Right lobe of liver (tissue), 6 donors: ENCODE results near the gene CLEC16A. TPM values are rescaled to one million over a fixed set of nuclear protein-coding genes. Genes with fewer than 3 reads are reported as not detected.

Source experiments
- ATAC-seq, 4 donors: fragments of 200-7000 bp; cut with Tn5 transposase; one replicate each; pipeline ENCODE4 v1.9.1; 2020; ENCODE audit warnings: mild to moderate bottlenecking in 4 of 4, moderate library complexity in 4 of 4
- DNase-seq, 3 donors: peaks; one replicate each; pipeline ENCODE4 v3.0.0-alpha.2; 2020
- H3K27ac ChIP-seq, 3 donors: fragments of 200-600 bp; one replicate each; pipeline ENCODE4 v1.8.0; 2022
- H3K27me3 ChIP-seq, 2 donors: fragments of 200-600 bp; one replicate each; pipeline ENCODE4 v1.8.0; 2022
- H3K36me3 ChIP-seq, 4 donors: fragments of 200-600 bp; sonication (generic) in 1 of 4; one replicate each; pipeline versions ENCODE4 v1.5.1 to v1.8.0; 2017 to 2022; ENCODE audit warnings: control low read depth in 1 of 4
- H3K4me1 ChIP-seq, 4 donors: fragments of 200-600 bp; sonication (generic) in 1 of 4; one replicate each; pipeline versions ENCODE4 v1.5.1 to v1.8.0; 2017 to 2022; ENCODE audit warnings: control low read depth in 1 of 4
- H3K4me3 ChIP-seq, 3 donors: fragments of 200-600 bp; one replicate each; pipeline ENCODE4 v1.8.0; 2022
- H3K9me3 ChIP-seq, 4 donors: fragments of 200-600 bp; sonication (generic) in 1 of 4; one replicate each; pipeline versions ENCODE4 v1.5.1 to v1.8.0; 2017 to 2022; ENCODE audit warnings: control low read depth in 1 of 4
- POLR2A ChIP-seq: fragments of 450-650 bp; IDR thresholded peaks from one replicate; pipeline ENCODE4 v1.6.1; 2017; ENCODE audit warnings: antibody characterized with exemption, mild to moderate bottlenecking
- WGBS: methylation state at CpG from one replicate; pipeline ENCODE4 v1.1.6; 2018; ENCODE audit warnings: low coverage, low lambda C conversion rate; ENCODE audit not compliant: insufficient coverage; ENCODE audit errors: missing lambda C conversion rate; 5-methylcytosine and 5-hydroxymethylcytosine counted together
- intact Hi-C, 2 donors: fragments of 100-400 bp; cut with DNase I; formaldehyde crosslinking; loops; one replicate each; pipeline versions ENCODE4 v1.11.2 to v1.14.1; 2022
- total RNA-seq, 6 experiments: library from RNA; depleted of rRNA in 2 of 6; stranded (reverse); fragments of >200 nt in 2 of 6; fragmentation: NEBNext Ultra II Directional in 3 of 6; extraction: Animal tissue kit (Norgen Biotek cat#: 25700) in 3 of 6; gene quantifications; one replicate each; pipeline versions ENCODE4 v1.1.0 to v1.2.4, GENCODE V29; 2016 to 2023
- TF ChIP-seq, protein P1 (sequence below), 4 donors: fragments of 200-600 bp in 3 of 4; fragments of 450-650 bp in 1 of 4; IDR thresholded peaks; one replicate each; pipeline versions ENCODE4 v1.5.1 to v1.8.0; 2016 to 2022; ENCODE audit warnings: antibody characterized with exemption in 4 of 4, mild to moderate bottlenecking in 2 of 4
- donor health status: DM: no; HTN: yes; CAD: no.
- donor health status: DM: no; HTN: no; CAD: no.
- donor health status: DM: no; HTN: no; CAD: no.
- donor health status: DM: no; HTN: yes; CAD: no.
- donor health status: DM: no; HTN: yes; CAD: no.

Gene CLEC16A
- total RNA-seq, 6 experiments from 2014 or later, result 15.2 to 25.9 (median 19.8) TPM

DNA sequence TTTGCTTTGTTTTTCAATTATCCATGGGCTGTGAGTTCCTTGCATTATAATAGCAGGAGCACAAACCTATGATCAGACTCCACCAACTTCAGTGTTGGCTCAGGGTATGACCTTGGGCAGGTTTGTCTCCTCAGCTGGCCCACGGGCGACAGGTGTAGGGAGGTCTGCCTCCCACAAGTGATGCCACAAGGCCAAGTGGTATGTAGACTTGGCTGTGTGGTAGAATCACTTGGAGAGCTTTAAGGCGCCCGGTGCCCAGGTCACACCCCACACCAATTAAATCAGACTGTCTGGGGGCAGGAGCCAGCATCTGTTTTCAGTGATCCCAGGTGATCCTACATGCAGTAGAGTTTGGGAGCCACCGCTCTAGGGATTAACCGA is 153.4 kb downstream of the CLEC16A start:
- peaks cover 0 to 15% (median 0%) of the 10 kb centered on the region in 4 donors for H3K4me1 ChIP-seq
- ATAC-seq (no peak), DNase-seq (no peak)
- no peaks in the 10 kb centered on the region for H3K27me3 ChIP-seq
- WGBS, result no CpG with 5 or more reads among the region's 6 CpGs
- peaks cover 0 to 2% (median 0%) of the 10 kb centered on the region in 4 donors for H3K36me3 ChIP-seq
- H3K9me3 ChIP-seq, result no peaks in the 10 kb centered on the region
- no peak for TF ChIP-seq POLR2A
- TF ChIP-seq, protein P1, sequence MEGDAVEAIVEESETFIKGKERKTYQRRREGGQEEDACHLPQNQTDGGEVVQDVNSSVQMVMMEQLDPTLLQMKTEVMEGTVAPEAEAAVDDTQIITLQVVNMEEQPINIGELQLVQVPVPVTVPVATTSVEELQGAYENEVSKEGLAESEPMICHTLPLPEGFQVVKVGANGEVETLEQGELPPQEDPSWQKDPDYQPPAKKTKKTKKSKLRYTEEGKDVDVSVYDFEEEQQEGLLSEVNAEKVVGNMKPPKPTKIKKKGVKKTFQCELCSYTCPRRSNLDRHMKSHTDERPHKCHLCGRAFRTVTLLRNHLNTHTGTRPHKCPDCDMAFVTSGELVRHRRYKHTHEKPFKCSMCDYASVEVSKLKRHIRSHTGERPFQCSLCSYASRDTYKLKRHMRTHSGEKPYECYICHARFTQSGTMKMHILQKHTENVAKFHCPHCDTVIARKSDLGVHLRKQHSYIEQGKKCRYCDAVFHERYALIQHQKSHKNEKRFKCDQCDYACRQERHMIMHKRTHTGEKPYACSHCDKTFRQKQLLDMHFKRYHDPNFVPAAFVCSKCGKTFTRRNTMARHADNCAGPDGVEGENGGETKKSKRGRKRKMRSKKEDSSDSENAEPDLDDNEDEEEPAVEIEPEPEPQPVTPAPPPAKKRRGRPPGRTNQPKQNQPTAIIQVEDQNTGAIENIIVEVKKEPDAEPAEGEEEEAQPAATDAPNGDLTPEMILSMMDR (IDR thresholded peaks at IDR 0.05), result no peak
- no peak overlapping the region for H3K27ac ChIP-seq
- H3K4me3 ChIP-seq, result no peak overlapping the region
- intact Hi-C loops, result no loop called here

DNA sequence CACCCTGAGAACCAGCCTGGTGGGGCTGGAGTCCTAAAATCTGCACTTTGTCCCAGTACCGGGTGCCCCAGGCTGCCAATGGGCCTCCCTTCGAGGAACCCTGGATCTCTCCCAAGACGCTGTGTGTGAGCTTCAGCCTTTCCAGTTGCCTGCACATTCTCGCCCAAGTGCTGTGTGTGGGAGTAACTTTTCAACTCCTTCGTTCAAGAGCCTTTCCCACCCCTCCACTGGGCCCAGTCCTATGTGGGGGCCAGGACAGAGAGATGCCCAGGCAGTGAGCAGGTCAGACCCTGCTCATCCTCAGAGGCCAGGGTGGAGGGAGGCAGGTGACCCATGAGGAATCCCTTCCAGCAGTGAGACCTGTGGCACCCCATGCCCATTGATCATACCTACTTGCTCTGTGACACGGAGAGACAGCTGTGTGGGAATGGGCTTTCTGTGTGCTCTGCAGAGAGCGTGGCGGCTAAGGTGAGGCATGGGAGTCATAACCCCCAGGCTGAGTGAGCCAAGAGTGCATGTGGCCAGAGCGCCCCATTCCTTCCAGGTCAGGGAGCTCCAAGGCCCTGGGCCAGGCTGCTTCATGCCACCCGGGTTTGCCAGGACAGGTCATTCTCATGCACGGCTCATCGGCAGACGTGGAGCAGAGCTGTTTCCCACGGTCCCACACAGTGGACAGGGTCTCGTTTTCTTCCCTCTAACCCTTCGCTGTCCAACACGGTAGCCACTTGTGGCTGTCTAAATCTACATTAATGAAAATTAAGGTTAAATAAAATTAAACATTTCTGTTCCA is 154.4 kb downstream of the CLEC16A start:
- Histone ChIP-seq H3K4me1 (peaks cover 0 to 20% (median 0%) of the 10 kb centered on the region in 4 donors), H3K4me3 (no peak overlapping the region), H3K36me3 (peaks cover 0 to 2% (median 0%) of the 10 kb centered on the region in 4 donors), H3K27ac (no peak overlapping the region), H3K9me3 (no peaks in the 10 kb centered on the region), H3K27me3 (no peaks in the 10 kb centered on the region)
- 98% methylated on average over 5 of the region's 17 CpGs for WGBS
- TF ChIP-seq POLR2A, result no peak
- TF ChIP-seq, protein P1 (IDR thresholded peaks at IDR 0.05), result no peak
- intact Hi-C loops, result no loop called here
- ATAC-seq (no peak), DNase-seq (no peak)

DNA sequence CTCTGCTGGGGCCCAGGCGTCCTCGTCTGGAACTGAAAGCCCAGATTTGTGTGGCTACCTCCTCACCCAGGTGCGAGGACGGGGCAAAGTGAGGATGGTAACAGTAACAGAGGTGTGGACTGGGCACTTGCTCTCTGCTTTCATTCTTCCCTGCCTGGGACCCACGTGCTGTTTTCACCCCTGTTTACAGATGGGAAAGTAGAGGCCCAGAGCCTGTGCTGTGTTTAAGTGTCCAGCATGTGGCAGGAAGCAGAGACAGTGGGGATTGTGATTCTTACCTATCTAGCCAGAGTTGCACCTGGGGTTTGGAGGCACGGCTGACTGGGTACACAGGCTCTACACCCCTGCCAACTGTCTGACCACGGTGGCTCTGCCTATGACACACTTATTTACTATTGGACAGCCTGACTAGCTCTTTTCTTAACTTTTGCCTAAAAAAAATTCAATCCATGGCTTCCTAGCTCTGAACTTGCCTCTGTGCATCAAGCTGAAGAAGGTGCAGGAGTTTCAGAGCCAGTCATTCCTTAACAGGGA is 155.4 kb downstream of the CLEC16A start:
- peak overlapping the region in 2 of 3 donors; percentile 31 to 33 for H3K27ac ChIP-seq
- 81% methylated on average over 4 of the region's 7 CpGs for WGBS
- intact Hi-C loops, result no loop called here

DNA sequence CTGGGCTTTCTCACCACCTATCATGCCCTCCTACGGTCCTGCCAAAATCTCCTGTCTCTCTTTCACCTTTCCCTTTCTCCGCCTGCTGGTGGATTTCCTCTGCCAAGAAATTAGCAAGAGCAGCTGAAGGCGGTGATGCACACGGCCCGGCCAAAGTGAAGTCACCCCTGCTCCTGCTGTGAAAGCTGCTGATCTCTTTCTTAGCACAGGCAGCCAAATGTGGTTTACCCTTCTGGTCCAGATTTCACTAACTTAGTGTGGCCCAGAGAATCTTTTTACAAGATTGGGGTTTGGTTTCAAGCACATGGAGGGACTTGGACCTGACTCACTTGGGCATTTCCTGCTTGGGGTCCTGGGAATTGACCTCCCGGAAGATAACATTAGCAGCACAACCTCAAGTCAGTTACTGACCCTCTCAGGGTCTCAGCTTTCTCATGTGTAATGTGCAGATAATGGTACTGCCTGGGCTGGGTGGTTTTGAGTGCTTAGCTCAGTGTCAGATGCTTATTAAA is 155.9 kb downstream of the CLEC16A start:
- H3K36me3 ChIP-seq, result peaks cover 0 to 2% (median 0%) of the 10 kb centered on the region in 4 donors
- H3K27ac ChIP-seq, result peak overlapping the region; percentile 5 to 33 (median 31)
- H3K27me3 ChIP-seq, result no peaks in the 10 kb centered on the region
- no peak for TF ChIP-seq POLR2A
- TF ChIP-seq, protein P1 (IDR thresholded peaks at IDR 0.05), result peak in 2 of 4 donors; percentile 6 to 11
- WGBS, result 61% methylated on average over 5 of the region's 6 CpGs
- intact Hi-C loops, result no loop called here
- peak; percentile 10 to 58 (median 14) for ATAC-seq
- H3K4me3 ChIP-seq, result no peak overlapping the region
- DNase-seq, result no peak
- H3K4me1 ChIP-seq, result peaks cover 0 to 30% (median 6%) of the 10 kb centered on the region in 4 donors
- no peaks in the 10 kb centered on the region for H3K9me3 ChIP-seq

More for the DNA sequence above, 155.4 kb downstream of the CLEC16A start:
- Histone ChIP-seq H3K9me3 (no peaks in the 10 kb centered on the region), H3K27me3 (no peaks in the 10 kb centered on the region), H3K36me3 (peaks cover 0 to 2% (median 0%) of the 10 kb centered on the region in 4 donors), H3K4me1 (peaks cover 0 to 24% (median 3%) of the 10 kb centered on the region in 4 donors), H3K4me3 (no peak overlapping the region)
- ATAC-seq, result no peak
- no peak for DNase-seq
- TF ChIP-seq, protein P1 (IDR thresholded peaks at IDR 0.05), result no peak
- TF ChIP-seq POLR2A, result no peak
